ENCODE results near the gene NGEF.

DNA sequence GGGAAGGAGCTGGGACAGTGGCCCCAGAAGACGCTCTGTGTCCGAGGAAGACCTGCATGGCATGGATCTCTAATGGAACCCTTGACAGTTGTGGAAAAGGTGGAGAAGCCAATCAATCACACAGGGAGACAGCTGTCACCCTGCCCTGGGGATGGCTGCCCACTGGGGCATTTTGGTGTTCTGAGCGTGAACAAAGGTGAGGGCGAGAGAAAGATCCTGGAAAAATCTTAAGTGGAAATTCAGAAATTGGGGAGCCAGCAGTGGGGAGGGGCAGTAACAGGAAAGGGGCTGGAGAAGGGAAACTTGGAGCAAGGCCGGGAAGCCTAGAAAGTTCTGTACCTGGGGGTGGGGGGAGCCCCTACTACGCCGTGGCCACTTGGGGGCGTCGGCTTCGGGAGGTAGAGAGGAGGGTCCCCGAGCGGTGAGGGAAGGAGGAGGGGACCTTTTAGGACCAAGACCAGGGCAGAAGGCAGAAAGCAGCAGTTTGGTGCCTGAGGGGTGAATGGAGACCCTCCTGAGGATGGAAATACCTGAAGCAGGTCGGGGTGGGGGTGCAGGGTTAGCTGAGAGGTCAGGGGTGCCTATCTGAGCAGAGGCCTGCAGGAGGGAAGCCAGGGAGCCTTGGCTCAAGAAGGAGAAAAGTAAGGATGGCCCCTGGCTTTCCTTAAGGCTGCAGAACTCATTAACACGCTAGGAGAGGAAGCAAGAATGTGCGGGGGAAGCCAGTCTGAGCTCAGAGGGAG lies 30.0 kb downstream of the NGEF start:
- no peak for TF ChIP-seq EP300 (IDR thresholded peaks at IDR 0.05; ENCODE audit: borderline replicate concordance)
- TF ChIP-seq, protein P1, sequence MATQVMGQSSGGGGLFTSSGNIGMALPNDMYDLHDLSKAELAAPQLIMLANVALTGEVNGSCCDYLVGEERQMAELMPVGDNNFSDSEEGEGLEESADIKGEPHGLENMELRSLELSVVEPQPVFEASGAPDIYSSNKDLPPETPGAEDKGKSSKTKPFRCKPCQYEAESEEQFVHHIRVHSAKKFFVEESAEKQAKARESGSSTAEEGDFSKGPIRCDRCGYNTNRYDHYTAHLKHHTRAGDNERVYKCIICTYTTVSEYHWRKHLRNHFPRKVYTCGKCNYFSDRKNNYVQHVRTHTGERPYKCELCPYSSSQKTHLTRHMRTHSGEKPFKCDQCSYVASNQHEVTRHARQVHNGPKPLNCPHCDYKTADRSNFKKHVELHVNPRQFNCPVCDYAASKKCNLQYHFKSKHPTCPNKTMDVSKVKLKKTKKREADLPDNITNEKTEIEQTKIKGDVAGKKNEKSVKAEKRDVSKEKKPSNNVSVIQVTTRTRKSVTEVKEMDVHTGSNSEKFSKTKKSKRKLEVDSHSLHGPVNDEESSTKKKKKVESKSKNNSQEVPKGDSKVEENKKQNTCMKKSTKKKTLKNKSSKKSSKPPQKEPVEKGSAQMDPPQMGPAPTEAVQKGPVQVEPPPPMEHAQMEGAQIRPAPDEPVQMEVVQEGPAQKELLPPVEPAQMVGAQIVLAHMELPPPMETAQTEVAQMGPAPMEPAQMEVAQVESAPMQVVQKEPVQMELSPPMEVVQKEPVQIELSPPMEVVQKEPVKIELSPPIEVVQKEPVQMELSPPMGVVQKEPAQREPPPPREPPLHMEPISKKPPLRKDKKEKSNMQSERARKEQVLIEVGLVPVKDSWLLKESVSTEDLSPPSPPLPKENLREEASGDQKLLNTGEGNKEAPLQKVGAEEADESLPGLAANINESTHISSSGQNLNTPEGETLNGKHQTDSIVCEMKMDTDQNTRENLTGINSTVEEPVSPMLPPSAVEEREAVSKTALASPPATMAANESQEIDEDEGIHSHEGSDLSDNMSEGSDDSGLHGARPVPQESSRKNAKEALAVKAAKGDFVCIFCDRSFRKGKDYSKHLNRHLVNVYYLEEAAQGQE (IDR thresholded peaks at IDR 0.05; ENCODE audit: low read depth) = no peak
- TF ChIP-seq, protein P2, sequence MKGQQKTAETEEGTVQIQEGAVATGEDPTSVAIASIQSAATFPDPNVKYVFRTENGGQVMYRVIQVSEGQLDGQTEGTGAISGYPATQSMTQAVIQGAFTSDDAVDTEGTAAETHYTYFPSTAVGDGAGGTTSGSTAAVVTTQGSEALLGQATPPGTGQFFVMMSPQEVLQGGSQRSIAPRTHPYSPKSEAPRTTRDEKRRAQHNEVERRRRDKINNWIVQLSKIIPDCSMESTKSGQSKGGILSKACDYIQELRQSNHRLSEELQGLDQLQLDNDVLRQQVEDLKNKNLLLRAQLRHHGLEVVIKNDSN (IDR thresholded peaks at IDR 0.05) = no peak
